ENCODE data around the gene RGP1.

Gene RGP1

GRCh38 chr9:35774907-35775635, 26.0 kb downstream of the RGP1 start:
- DNase-seq, result no peak

- DNase-seq, result no peak
These were observed 26.9 kb downstream of the RGP1 start for GRCh38 chr9:35776018-35776417.

GRCh38 chr9:35778496-35778895, 29.4 kb downstream of the RGP1 start:
- DNase-seq, result no peak

- DNase-seq, result no peak
These were observed 32.0 kb downstream of the RGP1 start for GRCh38 chr9:35781066-35781465.

GRCh38 chr9:35783418-35783817, 34.3 kb downstream of the RGP1 start:
- DNase-seq, result no peak

- no peak for DNase-seq
These were observed 40.5 kb downstream of the RGP1 start for GRCh38 chr9:35789541-35789940.

- no peak for DNase-seq
These were observed 40.9 kb downstream of the RGP1 start for GRCh38 chr9:35790025-35790384.

GRCh38 chr9:35790385-35791296, 41.6 kb downstream of the RGP1 start:
- peak; percentile 20 to 55 (median 45) for DNase-seq

- no peak for DNase-seq
These were observed 42.3 kb downstream of the RGP1 start, which contains the start of gene NPR2 for GRCh38 chr9:35791297-35791921. Gene NPR2, plus strand, starts transcription at chr9:35791591. Its CDS starts 818 bp downstream, at chr9:35792409.

- DNase-seq, result no peak
These were observed 43.1 kb downstream of the RGP1 start for GRCh38 chr9:35792024-35792813.

- no peak for DNase-seq
These were observed 43.7 kb downstream of the RGP1 start for GRCh38 chr9:35792826-35793225.

- no peak for DNase-seq
These were observed 44.4 kb downstream of the RGP1 start for GRCh38 chr9:35793461-35793860.

- DNase-seq, result no peak
These were observed 46.6 kb downstream of the RGP1 start for GRCh38 chr9:35795695-35796094.

GRCh38 chr9:35797311-35798109, 48.4 kb downstream of the RGP1 start:
- DNase-seq, result no peak

- DNase-seq, result peak in 1 of 5 donors; percentile 17
These were observed 49.7 kb downstream of the RGP1 start for GRCh38 chr9:35798658-35799374.

GRCh38 chr9:35800530-35800929, 51.4 kb downstream of the RGP1 start:
- DNase-seq, result no peak

GRCh38 chr9:35801328-35802128, 52.4 kb downstream of the RGP1 start:
- no peak for DNase-seq

- no peak for DNase-seq
These were observed 57.0 kb downstream of the RGP1 start for GRCh38 chr9:35806101-35806500.

Measured in T-helper 1 cell (primary cell).